Occipital lobe (tissue), 2 donors: ENCODE results near the gene GNAT3. TPM values are rescaled to one million over a fixed set of nuclear protein-coding genes. Genes with fewer than 3 reads are reported as not detected.

ENCODE experiments used
- DNase-seq: peaks from one replicate; lab custom pipeline; 2025; lab: John Stamatoyannopoulos, UW
- total RNA-seq: library from RNA; depleted of rRNA; stranded (reverse); fragments of >200 nt; gene quantifications from one replicate; pipeline ENCODE4 v1.2.3, GENCODE V29; 2014

GNAT3 gene
- total RNA-seq, 1 donor from 2014 or later = not detected

- no peak for DNase-seq
These were observed 11.5 kb downstream of the GNAT3 start for GRCh38 chr7:80500325-80500724.

DNA sequence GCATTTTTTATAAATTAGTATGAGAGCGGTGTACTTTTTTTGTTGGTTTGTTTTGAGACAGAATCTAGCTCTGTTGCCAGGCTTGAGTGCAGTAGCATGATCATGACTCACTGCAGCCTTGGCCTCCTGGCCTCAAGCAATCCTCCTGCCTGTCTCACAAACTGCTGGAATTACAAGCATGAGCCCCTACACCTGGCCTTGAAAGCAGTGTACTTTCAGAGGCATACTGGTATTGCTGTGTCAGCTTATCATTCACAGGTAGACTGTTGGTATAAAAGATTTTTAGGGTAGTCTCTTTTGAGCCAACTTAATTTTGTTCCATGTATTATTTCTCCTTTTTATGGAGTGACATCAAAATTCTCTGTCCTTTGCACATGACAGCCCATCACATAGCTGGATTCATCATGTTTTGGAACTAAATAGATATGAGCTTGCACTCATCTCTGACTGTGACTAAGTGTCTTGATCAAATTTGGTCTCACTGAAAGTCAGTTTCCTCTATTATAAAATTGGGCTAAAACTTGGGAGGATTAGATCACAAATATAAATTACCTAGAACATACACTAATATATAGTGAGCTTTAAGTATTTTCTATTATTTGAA is 12.4 kb downstream of the GNAT3 start:
- no peak for DNase-seq

- DNase-seq = no peak
These were observed 13.1 kb downstream of the GNAT3 start for GRCh38 chr7:80498481-80499349.

GRCh38 chr7:80496586-80496985 is 15.3 kb downstream of the GNAT3 start:
- no peak for DNase-seq

- no peak for DNase-seq
These were observed 18.6 kb downstream of the GNAT3 start for GRCh38 chr7:80493121-80493849.

DNA sequence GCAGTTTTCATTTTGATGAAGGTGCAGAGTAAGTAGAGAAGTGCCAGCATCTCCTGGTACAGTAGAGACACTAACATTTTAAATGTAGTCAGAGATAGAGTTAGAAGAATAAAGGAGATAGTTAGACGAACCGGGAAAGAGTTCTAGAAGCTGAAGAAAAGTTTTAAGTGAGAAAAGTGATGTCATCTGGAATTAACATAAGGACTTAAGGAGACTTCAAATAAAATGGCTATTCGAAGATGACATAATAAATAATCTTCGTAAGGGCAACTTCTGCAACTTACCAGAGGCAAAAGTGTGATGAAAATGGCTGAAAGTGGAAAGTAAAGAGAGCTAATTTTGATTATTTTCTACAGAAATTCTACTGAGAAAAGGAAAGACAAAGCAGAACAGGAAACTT is 20.4 kb downstream of the GNAT3 start:
- DNase-seq = no peak

DNA sequence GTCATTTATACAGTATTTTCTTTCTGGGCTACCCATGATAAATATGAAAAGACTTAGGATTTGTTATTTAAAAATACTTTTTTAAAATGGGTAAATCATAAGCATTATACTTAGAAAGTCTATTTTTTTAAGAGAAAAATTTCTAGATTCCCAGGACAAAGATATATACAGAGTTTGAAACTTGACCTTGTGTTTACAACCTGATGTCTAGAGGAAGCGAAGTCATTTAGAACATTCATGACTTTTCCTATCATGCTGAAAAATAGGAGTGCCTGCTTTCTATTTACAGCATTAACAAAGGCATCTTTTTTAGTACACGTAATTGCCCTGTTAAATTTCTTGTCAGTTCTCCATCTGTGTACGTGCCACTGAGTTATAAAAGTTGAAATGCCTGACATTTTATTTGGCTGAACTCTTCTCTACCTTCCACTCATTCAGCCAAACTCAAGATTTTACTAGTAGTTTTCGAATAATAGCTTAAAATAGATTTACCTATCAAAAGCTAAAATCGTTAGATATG is 23.0 kb downstream of the GNAT3 start:
- DNase-seq = no peak

DNA sequence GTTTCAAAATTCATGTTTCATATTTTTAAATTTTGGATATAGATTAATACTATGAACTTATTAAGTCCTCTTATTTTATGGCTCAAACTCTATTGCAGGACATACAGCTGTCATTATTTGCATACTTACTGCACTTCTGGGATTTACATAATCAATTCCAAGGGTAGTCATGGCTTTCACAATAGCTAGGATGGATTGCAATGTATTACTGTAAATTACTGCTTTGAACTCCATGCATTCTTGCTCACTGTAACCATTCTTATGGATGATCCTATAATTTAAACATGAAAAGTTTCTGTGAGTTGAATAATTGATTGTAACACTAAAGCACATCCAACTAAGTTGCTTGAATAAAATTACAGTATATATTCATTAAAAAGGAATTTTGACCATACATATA is 23.5 kb downstream of the GNAT3 start:
- no peak for DNase-seq

- DNase-seq = no peak
These were observed 26.1 kb downstream of the GNAT3 start for GRCh38 chr7:80485721-80486120.

DNA sequence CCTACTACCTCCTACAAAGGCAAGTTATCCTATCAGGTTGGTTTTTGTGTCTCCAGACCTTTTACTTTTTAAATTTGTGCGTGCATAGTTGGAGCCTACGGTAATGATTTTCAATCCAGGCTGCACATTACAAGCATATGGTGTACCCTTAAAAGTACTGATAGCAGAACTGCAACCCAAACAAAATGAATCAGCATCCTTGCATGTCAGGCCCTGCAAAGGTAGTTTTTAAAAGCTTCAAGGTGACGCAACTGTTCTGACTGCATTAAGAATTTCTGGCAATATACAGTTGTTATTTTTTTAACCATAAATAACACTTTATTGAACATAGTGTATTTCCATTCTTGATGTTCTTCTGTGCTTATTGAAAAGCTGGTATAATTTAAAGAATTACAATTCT is 28.9 kb downstream of the GNAT3 start:
- no peak for DNase-seq

- no peak for DNase-seq
These were observed 30.5 kb downstream of the GNAT3 start for GRCh38 chr7:80481196-80481884.

DNA sequence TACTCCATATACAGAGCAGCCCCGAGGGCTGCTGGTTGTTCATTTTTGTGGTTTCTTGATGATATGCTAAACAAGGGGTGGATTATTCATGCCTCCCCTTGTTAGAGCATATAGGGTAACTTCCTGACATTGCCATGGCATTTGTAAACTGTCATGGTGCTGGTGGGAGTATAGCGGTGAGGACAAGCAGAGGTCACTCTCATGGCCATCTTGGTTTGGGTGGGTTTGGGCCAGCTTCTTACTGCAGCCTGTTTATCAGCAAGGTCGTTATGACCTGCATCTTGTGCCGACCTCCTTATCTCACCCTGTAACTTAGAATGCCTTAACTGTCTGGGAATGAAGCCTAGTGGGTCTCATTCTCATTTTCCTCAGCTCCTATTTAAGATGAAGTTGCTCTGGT is 31.3 kb downstream of the GNAT3 start:
- DNase-seq = no peak

GRCh38 chr7:80478683-80479082 is 33.2 kb downstream of the GNAT3 start:
- DNase-seq = no peak

DNA sequence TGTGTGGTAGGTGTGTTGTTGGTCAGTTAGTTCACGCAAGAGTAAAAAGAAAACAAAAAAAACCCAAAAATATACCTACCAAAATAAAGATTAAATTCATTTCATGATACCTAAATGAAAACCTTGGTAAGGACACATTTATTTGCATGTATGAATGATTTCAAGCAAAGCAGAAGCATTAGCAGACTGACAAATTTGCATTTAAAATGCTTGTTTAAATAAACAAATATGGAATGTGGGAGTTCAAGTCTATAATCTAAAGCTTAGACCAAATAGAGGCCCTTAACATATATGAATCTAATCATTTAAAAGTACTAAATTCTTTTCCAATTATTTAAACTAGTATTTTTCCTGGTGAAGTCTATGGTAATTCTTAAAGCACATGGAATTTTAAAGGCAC is 35.8 kb downstream of the GNAT3 start:
- DNase-seq = no peak

DNA sequence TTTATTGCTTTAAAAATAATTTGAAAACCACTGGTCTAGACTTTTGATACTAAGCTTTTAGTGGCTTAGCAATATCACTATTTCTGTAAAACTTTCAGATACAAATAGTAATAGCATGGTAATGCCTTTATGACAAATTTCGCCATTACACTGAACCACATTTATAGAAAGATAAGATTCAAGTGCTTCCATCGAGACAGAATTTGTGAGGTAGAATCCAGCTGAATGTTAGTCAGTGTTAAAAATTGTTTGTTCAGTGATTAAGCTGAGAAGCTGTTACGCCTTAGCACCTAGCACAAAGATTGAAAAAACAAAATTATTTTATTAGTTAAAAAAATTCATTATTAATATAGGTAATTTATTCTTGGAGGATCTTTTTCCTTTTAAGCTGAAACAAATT is 36.5 kb downstream of the GNAT3 start:
- no peak for DNase-seq

DNA sequence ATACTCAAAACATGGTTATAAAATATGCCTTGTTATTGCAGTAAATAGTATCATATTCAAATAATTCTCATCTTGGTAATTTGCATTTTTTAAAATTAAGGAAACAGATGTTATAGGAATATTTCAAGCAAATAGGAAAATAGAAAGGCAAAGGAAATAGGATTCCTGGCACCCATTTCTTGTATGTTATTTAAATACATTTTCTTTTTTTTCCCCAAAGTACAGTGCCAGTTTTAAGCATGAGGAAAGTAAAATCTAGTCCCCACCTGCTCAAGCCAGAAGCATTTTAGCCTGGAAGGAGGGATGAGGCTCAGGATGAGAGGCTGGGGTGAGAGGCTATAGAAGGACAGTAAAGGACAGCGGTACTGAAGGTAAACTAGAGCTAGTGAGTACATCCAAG is 38.1 kb downstream of the GNAT3 start:
- DNase-seq = no peak

DNA sequence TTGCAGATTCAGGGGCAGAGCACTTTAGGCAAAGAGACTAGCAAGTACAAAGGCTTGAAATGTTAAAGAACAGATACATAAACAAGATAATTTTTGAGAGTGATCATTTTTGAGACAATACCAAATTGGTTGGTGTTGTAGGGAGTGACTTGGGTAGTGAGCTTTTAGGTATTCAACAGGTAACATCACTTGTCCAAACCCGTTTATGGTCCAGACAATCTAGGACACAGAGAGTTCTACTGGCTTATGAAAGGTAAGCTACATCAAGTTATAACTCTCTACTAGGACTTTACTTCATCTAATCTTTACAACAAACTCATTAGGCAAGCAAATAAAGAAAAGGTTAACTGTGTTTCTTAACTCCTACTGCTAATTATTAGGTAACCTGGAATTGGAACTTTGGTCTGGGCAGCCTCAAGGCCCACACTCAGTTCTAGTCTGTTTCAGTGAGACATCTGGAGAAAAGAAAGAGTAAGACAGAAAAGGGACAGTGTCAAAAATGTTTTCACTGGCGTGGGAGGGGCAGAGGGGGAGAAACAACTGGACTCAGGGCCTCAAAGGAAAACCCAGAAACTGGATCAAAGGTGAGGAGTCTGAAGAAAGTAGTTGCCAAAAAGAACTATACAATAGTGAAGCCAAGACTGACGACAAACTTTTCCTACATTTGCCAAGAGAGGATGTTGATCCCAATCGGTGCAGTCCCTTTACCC is 39.2 kb downstream of the GNAT3 start:
- DNase-seq = no peak

DNA sequence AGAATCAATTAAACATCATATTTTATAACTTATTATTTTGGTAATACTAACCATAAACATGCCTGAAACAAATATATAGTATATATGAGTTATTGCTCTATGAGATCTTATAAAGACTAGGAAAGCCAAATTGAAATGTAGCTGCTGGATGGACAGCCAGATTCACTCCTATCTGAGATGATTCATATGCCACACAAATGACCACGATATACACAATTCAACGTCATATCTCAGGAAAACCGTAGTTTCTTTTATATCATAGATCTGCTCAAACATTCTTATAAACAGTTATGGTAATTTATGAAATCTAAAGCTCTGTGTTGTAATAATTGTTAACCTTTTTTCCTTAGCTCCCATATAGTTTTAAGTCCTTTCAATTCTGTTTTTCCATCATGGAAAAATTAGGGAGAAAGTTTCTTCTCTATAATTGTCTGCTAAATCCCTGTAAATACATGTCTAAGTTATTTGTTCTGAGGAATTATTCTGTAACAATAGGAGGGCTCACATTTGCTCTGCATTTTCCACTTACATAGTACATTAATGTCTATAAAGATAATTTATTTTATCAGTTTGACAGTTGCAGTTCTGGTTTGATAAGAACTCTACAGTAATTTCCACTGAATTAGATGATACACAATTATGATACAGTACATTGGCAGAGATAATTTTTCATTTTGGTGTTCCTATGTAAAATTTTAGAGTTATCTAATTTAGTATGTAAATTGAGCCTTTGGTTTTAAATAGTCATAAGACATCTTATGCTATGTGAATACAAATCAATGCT is 42.7 kb downstream of the GNAT3 start:
- DNase-seq = no peak

DNA sequence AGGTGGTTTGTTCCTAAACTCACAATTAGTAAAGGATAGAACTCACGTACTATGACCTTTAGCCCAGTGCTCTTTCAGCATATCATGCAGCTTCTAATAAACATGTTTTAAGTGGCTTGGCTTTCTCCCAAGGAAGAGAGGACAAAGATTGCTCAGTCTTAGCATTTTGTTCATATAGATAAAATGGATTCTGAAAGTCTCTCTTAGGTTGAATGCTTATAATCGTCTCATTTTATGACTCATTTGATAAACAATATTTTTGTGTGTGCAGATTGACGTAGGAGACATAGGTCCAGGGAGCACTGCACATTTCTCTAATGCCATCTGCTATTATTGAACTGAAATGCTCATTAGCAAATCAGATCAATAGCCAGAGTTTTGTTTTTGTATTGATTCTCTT is 44.8 kb downstream of the GNAT3 start:
- DNase-seq = no peak

GRCh38 chr7:80466636-80467035 is 45.2 kb downstream of the GNAT3 start:
- no peak for DNase-seq
